Erythroblast (primary cell): Measurements from ENCODE around the gene HCST.
"Not testable (repeated sequence)": the region's sequence is repeated elsewhere in the genome, so short reads cannot be mapped to it uniquely, and the experiment has no call there.

Experiments
- DNase-seq, 2 experiments: peaks; one replicate each; lab custom pipeline; 2025; lab: John Stamatoyannopoulos, UW
- GATA1 ChIP-seq: IDR thresholded peaks from 2 replicates; pipeline ENCODE4 v1.6.1; 2011; ENCODE audit warnings: low read depth, mild to moderate bottlenecking, control low read depth, low read length, moderate library complexity
- POLR2A ChIP-seq: IDR thresholded peaks from 2 replicates; pipeline ENCODE4 v1.6.1; 2011; ENCODE audit warnings: mild to moderate bottlenecking, low read length

The HCST gene

GRCh38 chr19:35904311-35905068, 2.2 kb downstream of the HCST start:
- TF ChIP-seq GATA1 = no peak
- no peak for TF ChIP-seq POLR2A
- DNase-seq = no peak

GRCh38 chr19:35905178-35905727, 2.9 kb downstream of the HCST start:
- no peak for DNase-seq
- TF ChIP-seq GATA1 = no peak
- no peak for TF ChIP-seq POLR2A

GRCh38 chr19:35907377-35907745, 5.0 kb downstream of the HCST start:
- DNase-seq = no peak
- TF ChIP-seq GATA1 (no peak), POLR2A (no peak)

- no peak for TF ChIP-seq POLR2A
- no peak for TF ChIP-seq GATA1
- DNase-seq = no peak
These were observed 5.7 kb downstream of the HCST start, which contains the start of gene TYROBP for GRCh38 chr19:35908010-35908441. TYROBP (minus strand) TSS chr19:35908295; CDS start chr19:35908228, 67 bp downstream.

- TF ChIP-seq GATA1 = no peak
- DNase-seq = no peak
These were observed 6.8 kb downstream of the HCST start for GRCh38 chr19:35908973-35909683.

- TF ChIP-seq GATA1 = no peak
- TF ChIP-seq POLR2A = no peak
These were observed 7.3 kb downstream of the HCST start for GRCh38 chr19:35909684-35910035.

GRCh38 chr19:35910355-35910754, 8.0 kb downstream of the HCST start:
- DNase-seq = not testable (repeated sequence)

More at GRCh38 chr19:35909684-35910035, 7.3 kb downstream of the HCST start:
- no peak for DNase-seq

- DNase-seq = no peak
- TF ChIP-seq POLR2A (no peak), GATA1 (no peak)
These were observed 8.8 kb downstream of the HCST start for GRCh38 chr19:35911173-35911572.

GRCh38 chr19:35911790-35912189, 9.5 kb downstream of the HCST start:
- DNase-seq = no peak
- TF ChIP-seq POLR2A (no peak), GATA1 (no peak)

- DNase-seq = no peak
- no peak for TF ChIP-seq POLR2A
These were observed 11.3 kb downstream of the HCST start for GRCh38 chr19:35913589-35913988.

- no peak for TF ChIP-seq GATA1
- TF ChIP-seq POLR2A = no peak
- no peak for DNase-seq
These were observed 13.1 kb downstream of the HCST start for GRCh38 chr19:35915443-35915842.

- no peak for TF ChIP-seq GATA1
- TF ChIP-seq POLR2A = no peak
These were observed 17.0 kb downstream of the HCST start for GRCh38 chr19:35919306-35919705.

GRCh38 chr19:35921012-35921411, 18.7 kb downstream of the HCST start:
- DNase-seq = no peak
- TF ChIP-seq POLR2A = no peak
- TF ChIP-seq GATA1 = no peak

More at GRCh38 chr19:35919306-35919705, 17.0 kb downstream of the HCST start:
- DNase-seq = no peak

GRCh38 chr19:35925501-35925900, 23.2 kb downstream of the HCST start:
- TF ChIP-seq GATA1 (no peak), POLR2A (no peak)
- DNase-seq = no peak
